Suprapubic skin (tissue), 3 donors: ENCODE data around the gene ADRA1B.

Experiments used
- CTCF ChIP-seq, 2 donors: fragments of 200-600 bp in 1 of 2; fragments of 450-650 bp in 1 of 2; sonication (generic) in 1 of 2; IDR thresholded peaks; one replicate each; pipeline ENCODE4 v1.5.1; 2016 to 2019; ENCODE audit warnings: antibody characterized with exemption in 2 of 2, mild to moderate bottlenecking in 1 of 2, moderate library complexity in 1 of 2
- EP300 ChIP-seq: sonication (generic); formaldehyde crosslinking; IDR thresholded peaks from one replicate; pipeline ENCODE4 v1.6.1; 2017; ENCODE audit warnings: antibody characterized with exemption

GRCh38 chr5:159972538-159973362 is 56.5 kb downstream of the ADRA1B start:
- TF ChIP-seq CTCF (IDR thresholded peaks at IDR 0.05), result no peak
- TF ChIP-seq EP300, result no peak
